ENCODE results near the gene PDE7B.

Gene PDE7B

DNA sequence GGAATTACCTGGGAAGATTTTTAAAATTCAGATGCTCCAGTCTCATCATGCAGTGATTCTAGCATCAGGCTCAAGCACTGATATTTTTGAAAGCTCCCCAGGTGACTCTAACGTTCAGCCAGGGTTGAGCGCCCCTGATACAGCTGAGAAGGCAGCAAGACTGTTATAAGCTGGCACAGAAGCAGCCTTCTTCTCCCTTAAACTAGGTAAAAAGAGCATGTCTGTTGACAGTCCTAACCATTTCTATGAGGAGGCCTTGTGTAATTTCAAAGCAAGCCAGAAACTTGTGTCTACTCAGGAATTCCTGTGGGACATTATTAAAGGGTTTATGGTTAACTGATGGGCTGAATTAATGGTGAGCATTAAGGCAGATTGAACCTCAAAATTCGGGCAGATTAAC, 141.9 kb downstream of the PDE7B start:
- Histone ChIP-seq H3K4me3 (ENCODE audit: low read depth, low read length) (no peak overlapping the region), H3K4me1 (ENCODE audit: control insufficient read depth, insufficient read depth, low read length) (no peaks in the 10 kb centered on the region), H3K27ac (ENCODE audit: extremely low read depth, low read depth, low read length) (no peak overlapping the region), H3K36me3 (ENCODE audit: control insufficient read depth in 2 of 2, insufficient read depth in 1 of 2, low read length in 2 of 2) (no peaks in the 10 kb centered on the region), H3K9me3 (ENCODE audit: control insufficient read depth, insufficient read depth, low read depth, low read length) (no peaks in the 10 kb centered on the region)
- CTCF ChIA-PET: no interaction called here
- TF ChIP-seq ZNF571 (tag by site-specific recombination; IDR thresholded peaks at IDR 0.05) (no peak), ZNF354C (tag by site-specific recombination; IDR thresholded peaks at IDR 0.05; ENCODE audit: borderline replicate concordance, low read depth) (no peak), SP7 (tag by site-specific recombination; IDR thresholded peaks at IDR 0.05) (no peak), BCL11B (tag by site-specific recombination; IDR thresholded peaks at IDR 0.05; ENCODE audit: low read depth) (no peak), ZXDB (tag by site-specific recombination; IDR thresholded peaks at IDR 0.05) (no peak), ZNF2 (tag by site-specific recombination; IDR thresholded peaks at IDR 0.05) (no peak), TRIM28 (IDR thresholded peaks at IDR 0.05; ENCODE audit: borderline replicate concordance, low read length) (no peak), PRDM1 (tag by site-specific recombination; IDR thresholded peaks at IDR 0.05) (no peak), MYNN (tag by site-specific recombination; IDR thresholded peaks at IDR 0.05; ENCODE audit: borderline replicate concordance) (no peak), ZNF654 (tag by site-specific recombination; IDR thresholded peaks at IDR 0.05; ENCODE audit: low read depth) (no peak), ZNF670 (tag by site-specific recombination; IDR thresholded peaks at IDR 0.05; ENCODE audit: low read depth) (no peak), KLF9 (tag by site-specific recombination; IDR thresholded peaks at IDR 0.05; ENCODE audit: low read depth) (no peak), ZNF664 (tag by site-specific recombination; IDR thresholded peaks at IDR 0.05) (no peak), ZNF830 (tag by site-specific recombination; IDR thresholded peaks at IDR 0.05; ENCODE audit: low read depth) (no peak)
- TF ChIP-seq, protein P1, sequence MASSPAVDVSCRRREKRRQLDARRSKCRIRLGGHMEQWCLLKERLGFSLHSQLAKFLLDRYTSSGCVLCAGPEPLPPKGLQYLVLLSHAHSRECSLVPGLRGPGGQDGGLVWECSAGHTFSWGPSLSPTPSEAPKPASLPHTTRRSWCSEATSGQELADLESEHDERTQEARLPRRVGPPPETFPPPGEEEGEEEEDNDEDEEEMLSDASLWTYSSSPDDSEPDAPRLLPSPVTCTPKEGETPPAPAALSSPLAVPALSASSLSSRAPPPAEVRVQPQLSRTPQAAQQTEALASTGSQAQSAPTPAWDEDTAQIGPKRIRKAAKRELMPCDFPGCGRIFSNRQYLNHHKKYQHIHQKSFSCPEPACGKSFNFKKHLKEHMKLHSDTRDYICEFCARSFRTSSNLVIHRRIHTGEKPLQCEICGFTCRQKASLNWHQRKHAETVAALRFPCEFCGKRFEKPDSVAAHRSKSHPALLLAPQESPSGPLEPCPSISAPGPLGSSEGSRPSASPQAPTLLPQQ (tag by site-specific recombination; IDR thresholded peaks at IDR 0.05): no peak
- TF ChIP-seq, protein P2, sequence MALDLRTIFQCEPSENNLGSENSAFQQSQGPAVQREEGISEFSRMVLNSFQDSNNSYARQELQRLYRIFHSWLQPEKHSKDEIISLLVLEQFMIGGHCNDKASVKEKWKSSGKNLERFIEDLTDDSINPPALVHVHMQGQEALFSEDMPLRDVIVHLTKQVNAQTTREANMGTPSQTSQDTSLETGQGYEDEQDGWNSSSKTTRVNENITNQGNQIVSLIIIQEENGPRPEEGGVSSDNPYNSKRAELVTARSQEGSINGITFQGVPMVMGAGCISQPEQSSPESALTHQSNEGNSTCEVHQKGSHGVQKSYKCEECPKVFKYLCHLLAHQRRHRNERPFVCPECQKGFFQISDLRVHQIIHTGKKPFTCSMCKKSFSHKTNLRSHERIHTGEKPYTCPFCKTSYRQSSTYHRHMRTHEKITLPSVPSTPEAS (tag by site-specific recombination; IDR thresholded peaks at IDR 0.05): no peak
- POLR2A ChIA-PET: no interaction called here

DNA sequence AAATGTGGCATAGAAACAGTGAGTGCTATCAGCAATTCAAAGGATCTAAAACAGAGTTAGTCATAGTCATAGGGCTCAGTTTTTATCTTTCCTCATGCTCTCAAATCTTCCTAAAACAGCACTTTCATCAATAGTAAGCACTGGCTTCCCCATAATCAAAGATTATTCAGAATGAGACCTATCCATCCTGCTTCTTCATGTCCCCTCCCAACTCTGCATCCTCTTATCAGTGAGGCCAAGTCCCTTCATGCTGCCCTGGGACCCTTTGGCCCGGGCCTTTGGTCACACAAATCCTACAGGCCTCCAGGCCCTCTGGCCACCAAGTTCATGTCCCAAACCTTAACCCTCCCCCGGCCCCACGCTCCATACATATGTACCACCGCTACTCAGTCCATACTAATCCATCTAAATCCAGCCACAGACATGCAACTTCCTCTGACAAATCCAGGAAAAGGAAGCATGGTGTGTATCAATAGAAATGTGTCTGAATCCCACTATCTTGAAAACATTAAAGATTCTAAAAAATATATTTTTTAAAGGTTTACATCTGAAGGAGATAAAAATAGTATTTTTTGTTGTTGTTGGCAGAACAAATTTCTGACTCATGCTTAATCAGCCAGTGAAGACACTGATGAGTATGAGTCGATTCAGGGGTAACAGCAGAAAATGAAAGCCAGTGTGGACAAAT, 143.5 kb downstream of the PDE7B start:
- no peaks in the 10 kb centered on the region for H3K36me3 ChIP-seq (ENCODE audit: control insufficient read depth in 2 of 2, insufficient read depth in 1 of 2, low read length in 2 of 2)
- ChIA-PET CTCF (no interaction called here), POLR2A (no interaction called here)
- TF ChIP-seq ZNF354C (tag by site-specific recombination; IDR thresholded peaks at IDR 0.05; ENCODE audit: borderline replicate concordance, low read depth) (no peak), ZSCAN30 (tag by site-specific recombination; IDR thresholded peaks at IDR 0.05) (no peak), ZNF23 (tag by site-specific recombination; IDR thresholded peaks at IDR 0.05; ENCODE audit: borderline replicate concordance) (no peak), ZNF677 (tag by site-specific recombination; IDR thresholded peaks at IDR 0.05) (no peak), ZFP41 (tag by site-specific recombination; IDR thresholded peaks at IDR 0.05; ENCODE audit: borderline replicate concordance) (no peak), ZNF776 (tag by site-specific recombination; IDR thresholded peaks at IDR 0.05; ENCODE audit: borderline replicate concordance) (no peak), ZNF274 (IDR thresholded peaks at IDR 0.05; ENCODE audit: low read length) (no peak), ZNF274 (tag by site-specific recombination; IDR thresholded peaks at IDR 0.05; ENCODE audit: borderline replicate concordance) (no peak)
- TF ChIP-seq, protein P3, sequence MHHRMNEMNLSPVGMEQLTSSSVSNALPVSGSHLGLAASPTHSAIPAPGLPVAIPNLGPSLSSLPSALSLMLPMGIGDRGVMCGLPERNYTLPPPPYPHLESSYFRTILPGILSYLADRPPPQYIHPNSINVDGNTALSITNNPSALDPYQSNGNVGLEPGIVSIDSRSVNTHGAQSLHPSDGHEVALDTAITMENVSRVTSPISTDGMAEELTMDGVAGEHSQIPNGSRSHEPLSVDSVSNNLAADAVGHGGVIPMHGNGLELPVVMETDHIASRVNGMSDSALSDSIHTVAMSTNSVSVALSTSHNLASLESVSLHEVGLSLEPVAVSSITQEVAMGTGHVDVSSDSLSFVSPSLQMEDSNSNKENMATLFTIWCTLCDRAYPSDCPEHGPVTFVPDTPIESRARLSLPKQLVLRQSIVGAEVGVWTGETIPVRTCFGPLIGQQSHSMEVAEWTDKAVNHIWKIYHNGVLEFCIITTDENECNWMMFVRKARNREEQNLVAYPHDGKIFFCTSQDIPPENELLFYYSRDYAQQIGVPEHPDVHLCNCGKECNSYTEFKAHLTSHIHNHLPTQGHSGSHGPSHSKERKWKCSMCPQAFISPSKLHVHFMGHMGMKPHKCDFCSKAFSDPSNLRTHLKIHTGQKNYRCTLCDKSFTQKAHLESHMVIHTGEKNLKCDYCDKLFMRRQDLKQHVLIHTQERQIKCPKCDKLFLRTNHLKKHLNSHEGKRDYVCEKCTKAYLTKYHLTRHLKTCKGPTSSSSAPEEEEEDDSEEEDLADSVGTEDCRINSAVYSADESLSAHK (tag by site-specific recombination; IDR thresholded peaks at IDR 0.05): no peak
- no peaks in the 10 kb centered on the region for H3K4me1 ChIP-seq (ENCODE audit: control insufficient read depth, insufficient read depth, low read length)
- no peak overlapping the region for H3K27ac ChIP-seq (ENCODE audit: extremely low read depth, low read depth, low read length)
- H3K4me3 ChIP-seq (ENCODE audit: low read depth, low read length): no peak overlapping the region
- no peaks in the 10 kb centered on the region for H3K9me3 ChIP-seq (ENCODE audit: control insufficient read depth, insufficient read depth, low read depth, low read length)

All from HEK293 (cell line).